GM23338 (cell line): ENCODE results near the gene QRFP. TPM values are rescaled to one million over a fixed set of nuclear protein-coding genes. Genes with fewer than 3 reads are reported as not detected.

Experiments
- EZH2phosphoT487 ChIP-seq: fragments of 200-600 bp; sonication (generic); IDR thresholded peaks from one replicate; pipeline ENCODE4 v1.8.1; 2018; ENCODE audit warnings: antibody characterized with exemption; ENCODE audit not compliant: unreplicated experiment
- ZNF462 ChIP-seq: fragments of 250-450 bp; sonication (Bioruptor Pico); IDR thresholded peaks from 2 replicates; pipeline ENCODE4 v1.5.0; 2020; ENCODE audit warnings: mild to moderate bottlenecking, moderate library complexity
- polyA plus RNA-seq: library from polyadenylated mRNA; unstranded; fragments of >200 nt; fragmentation: Nextera tagmentation; extraction: Ambion mirVana; gene quantifications from 2 replicates; pipeline ENCODE4 v1.2.1, GENCODE V29; 2016
- total RNA-seq: library from RNA; depleted of rRNA; stranded (reverse); fragments of >200 nt; shearing (Covaris generic); gene quantifications from 2 replicates; pipeline ENCODE4 v1.2.3, GENCODE V29; 2014
- TF ChIP-seq, protein P1 (sequence below): IDR thresholded peaks from one replicate; pipeline ENCODE4 v1.6.1; 2018; ENCODE audit warnings: antibody characterized with exemption; ENCODE audit not compliant: unreplicated experiment
- TF ChIP-seq, protein P2 (sequence below): IDR thresholded peaks from 2 replicates; pipeline ENCODE4 v1.6.1; 2016; ENCODE audit warnings: antibody characterized with exemption

The QRFP gene
- total and polyA plus RNA-seq, 2 experiments from 2014 or later = not detected

GRCh38 chr9:130938652-130939404 lies 42.2 kb upstream of the QRFP start, which contains the start of gene FIBCD1 (continued):
- TF ChIP-seq, protein P1, sequence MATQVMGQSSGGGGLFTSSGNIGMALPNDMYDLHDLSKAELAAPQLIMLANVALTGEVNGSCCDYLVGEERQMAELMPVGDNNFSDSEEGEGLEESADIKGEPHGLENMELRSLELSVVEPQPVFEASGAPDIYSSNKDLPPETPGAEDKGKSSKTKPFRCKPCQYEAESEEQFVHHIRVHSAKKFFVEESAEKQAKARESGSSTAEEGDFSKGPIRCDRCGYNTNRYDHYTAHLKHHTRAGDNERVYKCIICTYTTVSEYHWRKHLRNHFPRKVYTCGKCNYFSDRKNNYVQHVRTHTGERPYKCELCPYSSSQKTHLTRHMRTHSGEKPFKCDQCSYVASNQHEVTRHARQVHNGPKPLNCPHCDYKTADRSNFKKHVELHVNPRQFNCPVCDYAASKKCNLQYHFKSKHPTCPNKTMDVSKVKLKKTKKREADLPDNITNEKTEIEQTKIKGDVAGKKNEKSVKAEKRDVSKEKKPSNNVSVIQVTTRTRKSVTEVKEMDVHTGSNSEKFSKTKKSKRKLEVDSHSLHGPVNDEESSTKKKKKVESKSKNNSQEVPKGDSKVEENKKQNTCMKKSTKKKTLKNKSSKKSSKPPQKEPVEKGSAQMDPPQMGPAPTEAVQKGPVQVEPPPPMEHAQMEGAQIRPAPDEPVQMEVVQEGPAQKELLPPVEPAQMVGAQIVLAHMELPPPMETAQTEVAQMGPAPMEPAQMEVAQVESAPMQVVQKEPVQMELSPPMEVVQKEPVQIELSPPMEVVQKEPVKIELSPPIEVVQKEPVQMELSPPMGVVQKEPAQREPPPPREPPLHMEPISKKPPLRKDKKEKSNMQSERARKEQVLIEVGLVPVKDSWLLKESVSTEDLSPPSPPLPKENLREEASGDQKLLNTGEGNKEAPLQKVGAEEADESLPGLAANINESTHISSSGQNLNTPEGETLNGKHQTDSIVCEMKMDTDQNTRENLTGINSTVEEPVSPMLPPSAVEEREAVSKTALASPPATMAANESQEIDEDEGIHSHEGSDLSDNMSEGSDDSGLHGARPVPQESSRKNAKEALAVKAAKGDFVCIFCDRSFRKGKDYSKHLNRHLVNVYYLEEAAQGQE = no peak
- TF ChIP-seq, protein P2, sequence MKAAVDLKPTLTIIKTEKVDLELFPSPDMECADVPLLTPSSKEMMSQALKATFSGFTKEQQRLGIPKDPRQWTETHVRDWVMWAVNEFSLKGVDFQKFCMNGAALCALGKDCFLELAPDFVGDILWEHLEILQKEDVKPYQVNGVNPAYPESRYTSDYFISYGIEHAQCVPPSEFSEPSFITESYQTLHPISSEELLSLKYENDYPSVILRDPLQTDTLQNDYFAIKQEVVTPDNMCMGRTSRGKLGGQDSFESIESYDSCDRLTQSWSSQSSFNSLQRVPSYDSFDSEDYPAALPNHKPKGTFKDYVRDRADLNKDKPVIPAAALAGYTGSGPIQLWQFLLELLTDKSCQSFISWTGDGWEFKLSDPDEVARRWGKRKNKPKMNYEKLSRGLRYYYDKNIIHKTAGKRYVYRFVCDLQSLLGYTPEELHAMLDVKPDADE = no peak
- TF ChIP-seq EZH2phosphoT487 (no peak), ZNF462 (no peak)
